Fibroblast of lung (primary cell): ENCODE results near the gene RCCD1.

Experiments
- CTCF ChIP-seq, 2 donors: IDR thresholded peaks in 1 of 2; conservative IDR thresholded peaks in 1 of 2; 1 replicate in 1 of 2; 2 replicates in 1 of 2; pipeline ENCODE4 v1.5.1; 2011 to 2012; ENCODE audit warnings: low read length in 2 of 2, control low read depth in 1 of 2, inconsistent platforms in 1 of 2, low read depth in 1 of 2, mild to moderate bottlenecking in 1 of 2
- EZH2 ChIP-seq: IDR thresholded peaks from 2 replicates; pipeline ENCODE4 v1.5.1; 2012; ENCODE audit warnings: low read length, control low read depth, mild to moderate bottlenecking; ENCODE audit errors: missing control alignments

GRCh38 chr15:90994059-90994416 lies 39.4 kb downstream of the RCCD1 start:
- TF ChIP-seq EZH2 (no peak), CTCF (conservative IDR thresholded peaks at IDR 0.05 in 1 of 2, IDR thresholded peaks at IDR 0.05 in 1 of 2; ENCODE audit: low read depth in 1 of 2, low read length in 2 of 2) (no peak)
